WTC11 (cell line): ENCODE results near the gene MYO9A. TPM values are rescaled to one million over a fixed set of nuclear protein-coding genes. Genes with fewer than 3 reads are reported as not detected.

Experiments used
- ATAC-seq: fragments of 200-7000 bp; cut with Tn5 transposase; 2 replicates; pipeline ENCODE4 v1.10.0; 2021; ENCODE audit warnings: mild to moderate bottlenecking, moderate library complexity
- CTCF ChIA-PET: fragments of 300-600 bp; sonication (Branson Sonifier 250); formaldehyde crosslinking; loops from one replicate; lab custom pipeline; 2021; ENCODE audit warnings: antibody characterized with exemption; lab: Charles Lee
- POLR2A ChIA-PET: fragments of 350-600 bp; sonication (Branson Sonifier 250); formaldehyde crosslinking; loops from one replicate; lab custom pipeline; 2021; ENCODE audit warnings: antibody characterized with exemption; lab: Charles Lee
- DNase-seq: peaks from one replicate; pipeline ENCODE4 v3.0.0; 2021; ENCODE audit warnings: low spot score
- H3K27ac Mint-ChIP-seq: 2 replicates; pipeline ENCODE4 v1.8.0; 2021; ENCODE audit warnings: mixed read lengths
- H3K27me3 Mint-ChIP-seq: 2 replicates; pipeline ENCODE4 v1.8.0; 2021; ENCODE audit warnings: low read depth, mild to moderate bottlenecking, moderate library complexity, mixed read lengths
- H3K36me3 Mint-ChIP-seq: 2 replicates; pipeline ENCODE4 v1.8.0; 2021; ENCODE audit warnings: mixed read lengths
- H3K4me1 Mint-ChIP-seq: 2 replicates; pipeline ENCODE4 v1.8.0; 2022; ENCODE audit warnings: mixed read lengths
- H3K4me3 Mint-ChIP-seq: 2 replicates; pipeline ENCODE4 v1.8.0; 2021; ENCODE audit warnings: mild to moderate bottlenecking, moderate library complexity, mixed read lengths
- H3K9me3 Mint-ChIP-seq: 2 replicates; pipeline ENCODE4 v1.8.0; 2021; ENCODE audit warnings: mixed read lengths
- CBFB ChIP-seq: sonication (generic); formaldehyde crosslinking; IDR thresholded peaks from 2 replicates; pipeline ENCODE4 v1.8.1; 2022; ENCODE audit warnings: mild to moderate bottlenecking, low read depth, missing genetic modification reagents
- CREB1 ChIP-seq: sonication (generic); formaldehyde crosslinking; IDR thresholded peaks from 2 replicates; pipeline ENCODE4 v1.8.0; 2023; ENCODE audit warnings: mild to moderate bottlenecking, missing genetic modification reagents
- ETV6 ChIP-seq: sonication (generic); formaldehyde crosslinking; IDR thresholded peaks from 2 replicates; pipeline ENCODE4 v1.8.1; 2022; ENCODE audit warnings: mild to moderate bottlenecking, missing genetic modification reagents
- GRHL2 ChIP-seq: fragments of 250-450 bp; sonication (Bioruptor Pico); IDR thresholded peaks from 2 replicates; pipeline ENCODE4 v1.8.0; 2022; ENCODE audit warnings: mild to moderate bottlenecking, moderate library complexity; ENCODE audit not compliant: insufficient replicate concordance, severe bottlenecking
- GTF2I ChIP-seq: fragments of 250-450 bp; sonication (Bioruptor Pico); conservative IDR thresholded peaks from 2 replicates; pipeline ENCODE4 v1.4.0; 2021; ENCODE audit warnings: mild to moderate bottlenecking
- HMGA2 ChIP-seq: fragments of 250-450 bp; sonication (Bioruptor Pico); IDR thresholded peaks from 2 replicates; pipeline ENCODE4 v1.4.0; 2021; ENCODE audit warnings: mild to moderate bottlenecking, moderate library complexity
- KAT7 ChIP-seq: sonication (generic); formaldehyde crosslinking; IDR thresholded peaks from 2 replicates; pipeline ENCODE4 v1.8.1; 2023; ENCODE audit warnings: missing genetic modification reagents, mild to moderate bottlenecking, borderline replicate concordance
- MXD4 ChIP-seq: fragments of 250-450 bp; sonication (Bioruptor Pico); IDR thresholded peaks from 2 replicates; pipeline ENCODE4 v1.8.0; 2021; ENCODE audit warnings: mild to moderate bottlenecking, moderate library complexity, borderline replicate concordance
- NFE2L1 ChIP-seq: sonication (generic); formaldehyde crosslinking; IDR thresholded peaks from 2 replicates; pipeline ENCODE4 v1.8.1; 2023; ENCODE audit warnings: missing genetic modification reagents
- SMAD4 ChIP-seq: sonication (generic); formaldehyde crosslinking; IDR thresholded peaks from 2 replicates; pipeline ENCODE4 v1.8.0; 2022; ENCODE audit warnings: mild to moderate bottlenecking, missing genetic modification reagents
- TP53 ChIP-seq: sonication (generic); formaldehyde crosslinking; IDR thresholded peaks from 2 replicates; pipeline ENCODE4 v1.8.1; 2023; ENCODE audit warnings: mild to moderate bottlenecking, missing genetic modification reagents
- ZNF219 ChIP-seq: sonication (generic); formaldehyde crosslinking; IDR thresholded peaks from 2 replicates; pipeline ENCODE4 v1.8.0; 2023; ENCODE audit warnings: missing genetic modification reagents, mild to moderate bottlenecking, borderline replicate concordance
- ZNF263 ChIP-seq: sonication (generic); formaldehyde crosslinking; IDR thresholded peaks from 2 replicates; pipeline ENCODE4 v1.8.1; 2022; ENCODE audit warnings: low read depth, mild to moderate bottlenecking, moderate library complexity, missing genetic modification reagents
- ZNF317 ChIP-seq: sonication (generic); formaldehyde crosslinking; IDR thresholded peaks from 2 replicates; pipeline ENCODE4 v1.8.1; 2023; ENCODE audit warnings: low read depth, mild to moderate bottlenecking, moderate library complexity, missing genetic modification reagents, borderline replicate concordance
- ZNF416 ChIP-seq: fragments of 250-450 bp; sonication (Bioruptor Pico); IDR thresholded peaks from 2 replicates; pipeline ENCODE4 v1.9.0; 2021; ENCODE audit warnings: mild to moderate bottlenecking, inconsistent platforms
- total RNA-seq: library from RNA; stranded (reverse); gene quantifications from 3 replicates; pipeline ENCODE4 v1.2.3, GENCODE V29; 2021
- TF ChIP-seq, protein P1 (sequence below): fragments of 250-450 bp; sonication (Bioruptor Pico); IDR thresholded peaks from 2 replicates; pipeline ENCODE4 v1.9.0; 2021; ENCODE audit warnings: mild to moderate bottlenecking
- TF ChIP-seq, protein P2 (sequence below): sonication (generic); formaldehyde crosslinking; IDR thresholded peaks from 2 replicates; pipeline ENCODE4 v1.8.0; 2022; ENCODE audit warnings: mild to moderate bottlenecking, missing genetic modification reagents
- TF ChIP-seq, protein P3 (sequence below): sonication (generic); formaldehyde crosslinking; IDR thresholded peaks from 2 replicates; pipeline ENCODE4 v1.8.1; 2022; ENCODE audit warnings: low read depth, missing genetic modification reagents, borderline replicate concordance
- TF ChIP-seq, protein P4 (sequence below): sonication (generic); formaldehyde crosslinking; IDR thresholded peaks from 2 replicates; pipeline ENCODE4 v1.8.1; 2023; ENCODE audit warnings: mild to moderate bottlenecking, missing genetic modification reagents, borderline replicate concordance
- TF ChIP-seq, protein P5 (sequence below): fragments of 250-450 bp; sonication (Bioruptor Pico); IDR thresholded peaks from 2 replicates; pipeline ENCODE4 v1.8.0; 2021; ENCODE audit warnings: mild to moderate bottlenecking
- TF ChIP-seq, protein P6 (sequence below): sonication (generic); formaldehyde crosslinking; IDR thresholded peaks from 2 replicates; pipeline ENCODE4 v1.8.1; 2022; ENCODE audit warnings: mild to moderate bottlenecking, missing genetic modification reagents, moderate library complexity, borderline replicate concordance
- TF ChIP-seq, protein P7 (sequence below): sonication (generic); formaldehyde crosslinking; IDR thresholded peaks from 2 replicates; pipeline ENCODE4 v1.8.1; 2023; ENCODE audit warnings: mild to moderate bottlenecking, moderate library complexity, missing genetic modification reagents

Gene MYO9A
- total RNA-seq, 1 experiment from 2014 or later, result 23.5 TPM

DNA sequence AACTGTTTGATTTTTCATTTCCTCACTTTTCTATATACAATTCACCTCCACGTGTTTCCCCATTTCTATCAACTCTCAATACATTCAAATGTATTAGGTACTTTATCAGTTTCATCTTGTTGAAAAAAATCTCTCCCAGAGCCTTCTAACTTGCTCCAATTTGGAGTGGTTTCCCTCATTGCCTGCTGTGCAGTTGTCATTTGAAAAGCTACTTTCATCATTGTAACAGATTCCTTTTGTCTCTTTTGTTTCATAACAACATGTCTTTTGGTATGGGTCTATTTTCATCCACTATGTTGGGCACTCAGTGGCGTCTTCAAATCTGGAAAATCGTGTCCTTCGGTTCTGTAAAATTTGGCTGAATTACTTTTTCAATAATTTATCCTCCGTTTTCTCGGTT lies 232.6 kb downstream of the MYO9A start:
- H3K36me3 Mint-ChIP-seq, result no peaks in the 10 kb centered on the region
- peaks cover 14% of the 10 kb centered on the region for H3K4me1 Mint-ChIP-seq
- no peaks in the 10 kb centered on the region for H3K9me3 Mint-ChIP-seq
- POLR2A ChIA-PET, result no interaction called here
- DNase-seq (no peak), ATAC-seq (no peak)
- CTCF ChIA-PET, result interaction anchor here (1.0 kb wide), 1 partner anchor 83 kb away, joined by 3 read pairs; no protein-coding TSS in a partner anchor
- TF ChIP-seq ZNF416 (CRISPR knock-in tag) (no peak), ZNF219 (CRISPR knock-in tag) (no peak), GRHL2 (CRISPR knock-in tag) (no peak), MXD4 (CRISPR knock-in tag) (no peak), ETV6 (no peak), KAT7 (CRISPR knock-in tag) (no peak)
- TF ChIP-seq, protein P1, sequence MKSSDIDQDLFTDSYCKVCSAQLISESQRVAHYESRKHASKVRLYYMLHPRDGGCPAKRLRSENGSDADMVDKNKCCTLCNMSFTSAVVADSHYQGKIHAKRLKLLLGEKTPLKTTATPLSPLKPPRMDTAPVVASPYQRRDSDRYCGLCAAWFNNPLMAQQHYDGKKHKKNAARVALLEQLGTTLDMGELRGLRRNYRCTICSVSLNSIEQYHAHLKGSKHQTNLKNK (CRISPR knock-in tag), result no peak
- TF ChIP-seq, protein P2, sequence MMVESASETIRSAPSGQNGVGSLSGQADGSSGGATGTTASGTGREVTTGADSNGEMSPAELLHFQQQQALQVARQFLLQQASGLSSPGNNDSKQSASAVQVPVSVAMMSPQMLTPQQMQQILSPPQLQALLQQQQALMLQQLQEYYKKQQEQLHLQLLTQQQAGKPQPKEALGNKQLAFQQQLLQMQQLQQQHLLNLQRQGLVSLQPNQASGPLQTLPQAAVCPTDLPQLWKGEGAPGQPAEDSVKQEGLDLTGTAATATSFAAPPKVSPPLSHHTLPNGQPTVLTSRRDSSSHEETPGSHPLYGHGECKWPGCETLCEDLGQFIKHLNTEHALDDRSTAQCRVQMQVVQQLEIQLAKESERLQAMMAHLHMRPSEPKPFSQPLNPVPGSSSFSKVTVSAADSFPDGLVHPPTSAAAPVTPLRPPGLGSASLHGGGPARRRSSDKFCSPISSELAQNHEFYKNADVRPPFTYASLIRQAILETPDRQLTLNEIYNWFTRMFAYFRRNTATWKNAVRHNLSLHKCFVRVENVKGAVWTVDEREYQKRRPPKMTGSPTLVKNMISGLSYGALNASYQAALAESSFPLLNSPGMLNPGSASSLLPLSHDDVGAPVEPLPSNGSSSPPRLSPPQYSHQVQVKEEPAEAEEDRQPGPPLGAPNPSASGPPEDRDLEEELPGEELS, result no peak
- TF ChIP-seq, protein P3, sequence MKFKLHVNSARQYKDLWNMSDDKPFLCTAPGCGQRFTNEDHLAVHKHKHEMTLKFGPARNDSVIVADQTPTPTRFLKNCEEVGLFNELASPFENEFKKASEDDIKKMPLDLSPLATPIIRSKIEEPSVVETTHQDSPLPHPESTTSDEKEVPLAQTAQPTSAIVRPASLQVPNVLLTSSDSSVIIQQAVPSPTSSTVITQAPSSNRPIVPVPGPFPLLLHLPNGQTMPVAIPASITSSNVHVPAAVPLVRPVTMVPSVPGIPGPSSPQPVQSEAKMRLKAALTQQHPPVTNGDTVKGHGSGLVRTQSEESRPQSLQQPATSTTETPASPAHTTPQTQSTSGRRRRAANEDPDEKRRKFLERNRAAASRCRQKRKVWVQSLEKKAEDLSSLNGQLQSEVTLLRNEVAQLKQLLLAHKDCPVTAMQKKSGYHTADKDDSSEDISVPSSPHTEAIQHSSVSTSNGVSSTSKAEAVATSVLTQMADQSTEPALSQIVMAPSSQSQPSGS (CRISPR knock-in tag), result no peak
- TF ChIP-seq, protein P4, sequence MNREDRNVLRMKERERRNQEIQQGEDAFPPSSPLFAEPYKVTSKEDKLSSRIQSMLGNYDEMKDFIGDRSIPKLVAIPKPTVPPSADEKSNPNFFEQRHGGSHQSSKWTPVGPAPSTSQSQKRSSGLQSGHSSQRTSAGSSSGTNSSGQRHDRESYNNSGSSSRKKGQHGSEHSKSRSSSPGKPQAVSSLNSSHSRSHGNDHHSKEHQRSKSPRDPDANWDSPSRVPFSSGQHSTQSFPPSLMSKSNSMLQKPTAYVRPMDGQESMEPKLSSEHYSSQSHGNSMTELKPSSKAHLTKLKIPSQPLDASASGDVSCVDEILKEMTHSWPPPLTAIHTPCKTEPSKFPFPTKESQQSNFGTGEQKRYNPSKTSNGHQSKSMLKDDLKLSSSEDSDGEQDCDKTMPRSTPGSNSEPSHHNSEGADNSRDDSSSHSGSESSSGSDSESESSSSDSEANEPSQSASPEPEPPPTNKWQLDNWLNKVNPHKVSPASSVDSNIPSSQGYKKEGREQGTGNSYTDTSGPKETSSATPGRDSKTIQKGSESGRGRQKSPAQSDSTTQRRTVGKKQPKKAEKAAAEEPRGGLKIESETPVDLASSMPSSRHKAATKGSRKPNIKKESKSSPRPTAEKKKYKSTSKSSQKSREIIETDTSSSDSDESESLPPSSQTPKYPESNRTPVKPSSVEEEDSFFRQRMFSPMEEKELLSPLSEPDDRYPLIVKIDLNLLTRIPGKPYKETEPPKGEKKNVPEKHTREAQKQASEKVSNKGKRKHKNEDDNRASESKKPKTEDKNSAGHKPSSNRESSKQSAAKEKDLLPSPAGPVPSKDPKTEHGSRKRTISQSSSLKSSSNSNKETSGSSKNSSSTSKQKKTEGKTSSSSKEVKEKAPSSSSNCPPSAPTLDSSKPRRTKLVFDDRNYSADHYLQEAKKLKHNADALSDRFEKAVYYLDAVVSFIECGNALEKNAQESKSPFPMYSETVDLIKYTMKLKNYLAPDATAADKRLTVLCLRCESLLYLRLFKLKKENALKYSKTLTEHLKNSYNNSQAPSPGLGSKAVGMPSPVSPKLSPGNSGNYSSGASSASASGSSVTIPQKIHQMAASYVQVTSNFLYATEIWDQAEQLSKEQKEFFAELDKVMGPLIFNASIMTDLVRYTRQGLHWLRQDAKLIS, result no peak
- H3K4me3 Mint-ChIP-seq, result no peak overlapping the region
- no peaks in the 10 kb centered on the region for H3K27me3 Mint-ChIP-seq
- peak overlapping the region; percentile 77; the same call in 1 of the 2 replicates for H3K27ac Mint-ChIP-seq

DNA sequence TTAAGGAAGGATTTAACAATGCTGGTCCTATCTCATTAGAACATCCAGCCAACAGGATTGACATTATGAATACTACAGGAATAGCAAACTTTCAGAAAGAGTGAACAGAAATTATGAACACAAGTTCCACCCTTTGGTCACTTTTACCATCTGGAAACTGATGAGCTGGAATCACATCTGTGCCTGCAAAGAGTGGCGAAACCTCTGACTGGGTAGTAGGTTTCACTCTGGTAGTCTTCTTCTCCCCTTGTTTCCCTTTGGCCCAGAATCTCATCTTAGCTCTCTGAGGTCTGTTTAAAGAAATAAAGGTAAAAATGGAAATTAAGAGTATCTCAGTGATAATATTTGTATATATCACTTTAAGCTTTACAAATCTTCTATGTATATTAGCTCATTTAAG lies 234.5 kb downstream of the MYO9A start:
- H3K4me3 Mint-ChIP-seq, result no peak overlapping the region
- peaks cover 14% of the 10 kb centered on the region for H3K4me1 Mint-ChIP-seq
- DNase-seq, result no peak
- H3K27ac Mint-ChIP-seq, result no peak overlapping the region
- no peak for ATAC-seq
- CTCF ChIA-PET, result no interaction called here
- POLR2A ChIA-PET, result no interaction called here
- H3K27me3 Mint-ChIP-seq, result no peaks in the 10 kb centered on the region
- H3K9me3 Mint-ChIP-seq, result no peaks in the 10 kb centered on the region
- peaks cover 4% of the 10 kb centered on the region for H3K36me3 Mint-ChIP-seq
- TF ChIP-seq CBFB (CRISPR knock-in tag) (no peak), SMAD4 (CRISPR knock-in tag) (no peak), NFE2L1 (CRISPR knock-in tag) (no peak), ZNF263 (no peak), GTF2I (no peak), HMGA2 (CRISPR knock-in tag) (no peak), CREB1 (CRISPR knock-in tag) (no peak), TP53 (CRISPR knock-in tag) (no peak), ZNF317 (CRISPR knock-in tag) (no peak)
- TF ChIP-seq, protein P5, sequence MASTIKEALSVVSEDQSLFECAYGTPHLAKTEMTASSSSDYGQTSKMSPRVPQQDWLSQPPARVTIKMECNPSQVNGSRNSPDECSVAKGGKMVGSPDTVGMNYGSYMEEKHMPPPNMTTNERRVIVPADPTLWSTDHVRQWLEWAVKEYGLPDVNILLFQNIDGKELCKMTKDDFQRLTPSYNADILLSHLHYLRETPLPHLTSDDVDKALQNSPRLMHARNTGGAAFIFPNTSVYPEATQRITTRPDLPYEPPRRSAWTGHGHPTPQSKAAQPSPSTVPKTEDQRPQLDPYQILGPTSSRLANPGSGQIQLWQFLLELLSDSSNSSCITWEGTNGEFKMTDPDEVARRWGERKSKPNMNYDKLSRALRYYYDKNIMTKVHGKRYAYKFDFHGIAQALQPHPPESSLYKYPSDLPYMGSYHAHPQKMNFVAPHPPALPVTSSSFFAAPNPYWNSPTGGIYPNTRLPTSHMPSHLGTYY (CRISPR knock-in tag), result no peak
- TF ChIP-seq, protein P3 (CRISPR knock-in tag), result no peak
- TF ChIP-seq, protein P6, sequence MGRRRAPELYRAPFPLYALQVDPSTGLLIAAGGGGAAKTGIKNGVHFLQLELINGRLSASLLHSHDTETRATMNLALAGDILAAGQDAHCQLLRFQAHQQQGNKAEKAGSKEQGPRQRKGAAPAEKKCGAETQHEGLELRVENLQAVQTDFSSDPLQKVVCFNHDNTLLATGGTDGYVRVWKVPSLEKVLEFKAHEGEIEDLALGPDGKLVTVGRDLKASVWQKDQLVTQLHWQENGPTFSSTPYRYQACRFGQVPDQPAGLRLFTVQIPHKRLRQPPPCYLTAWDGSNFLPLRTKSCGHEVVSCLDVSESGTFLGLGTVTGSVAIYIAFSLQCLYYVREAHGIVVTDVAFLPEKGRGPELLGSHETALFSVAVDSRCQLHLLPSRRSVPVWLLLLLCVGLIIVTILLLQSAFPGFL (CRISPR knock-in tag), result no peak
- TF ChIP-seq, protein P7, sequence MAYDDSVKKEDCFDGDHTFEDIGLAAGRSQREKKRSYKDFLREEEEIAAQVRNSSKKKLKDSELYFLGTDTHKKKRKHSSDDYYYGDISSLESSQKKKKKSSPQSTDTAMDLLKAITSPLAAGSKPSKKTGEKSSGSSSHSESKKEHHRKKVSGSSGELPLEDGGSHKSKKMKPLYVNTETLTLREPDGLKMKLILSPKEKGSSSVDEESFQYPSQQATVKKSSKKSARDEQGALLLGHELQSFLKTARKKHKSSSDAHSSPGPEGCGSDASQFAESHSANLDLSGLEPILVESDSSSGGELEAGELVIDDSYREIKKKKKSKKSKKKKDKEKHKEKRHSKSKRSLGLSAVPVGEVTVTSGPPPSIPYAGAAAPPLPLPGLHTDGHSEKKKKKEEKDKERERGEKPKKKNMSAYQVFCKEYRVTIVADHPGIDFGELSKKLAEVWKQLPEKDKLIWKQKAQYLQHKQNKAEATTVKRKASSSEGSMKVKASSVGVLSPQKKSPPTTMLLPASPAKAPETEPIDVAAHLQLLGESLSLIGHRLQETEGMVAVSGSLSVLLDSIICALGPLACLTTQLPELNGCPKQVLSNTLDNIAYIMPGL (CRISPR knock-in tag), result no peak
